Esophagus muscularis mucosa (tissue), 3 donors: ENCODE measurements around the gene REXO4.

Experiments
- POLR2A ChIP-seq: fragments of 450-650 bp; IDR thresholded peaks from one replicate; pipeline ENCODE4 v1.6.1; 2017; ENCODE audit warnings: antibody characterized with exemption, moderate library complexity, mild to moderate bottlenecking, low read depth
- TF ChIP-seq, protein P1 (sequence below), 3 experiments: fragments of 200-600 bp in 2 of 3; fragments of 450-650 bp in 1 of 3; sonication (generic) in 2 of 3; IDR thresholded peaks; one replicate each; pipeline ENCODE4 v1.5.1; 2017 to 2019; ENCODE audit warnings: antibody characterized with exemption in 3 of 3, mild to moderate bottlenecking in 2 of 3, moderate library complexity in 1 of 3

DNA sequence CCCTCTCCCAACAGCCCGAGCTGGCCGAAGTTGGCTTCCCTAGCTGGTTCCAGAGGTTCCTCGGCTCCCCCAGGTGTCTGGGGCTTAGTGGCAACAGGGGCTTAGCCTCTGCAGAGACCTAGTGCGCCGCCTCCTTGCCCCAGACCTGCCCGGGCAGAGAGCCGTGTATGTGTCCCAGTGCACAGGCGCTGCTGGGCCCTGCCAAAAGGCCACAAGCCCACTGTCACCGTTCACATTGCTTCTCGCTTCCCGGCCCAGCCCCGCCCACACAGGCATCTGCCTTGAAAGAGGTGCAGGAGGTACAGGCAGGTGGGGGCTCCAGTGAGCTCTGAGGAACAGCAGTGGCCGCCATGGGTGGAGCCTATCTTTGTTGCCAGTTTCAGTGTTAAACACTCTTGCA is 39.4 kb upstream of the REXO4 start:
- TF ChIP-seq POLR2A, result no peak
- TF ChIP-seq, protein P1, sequence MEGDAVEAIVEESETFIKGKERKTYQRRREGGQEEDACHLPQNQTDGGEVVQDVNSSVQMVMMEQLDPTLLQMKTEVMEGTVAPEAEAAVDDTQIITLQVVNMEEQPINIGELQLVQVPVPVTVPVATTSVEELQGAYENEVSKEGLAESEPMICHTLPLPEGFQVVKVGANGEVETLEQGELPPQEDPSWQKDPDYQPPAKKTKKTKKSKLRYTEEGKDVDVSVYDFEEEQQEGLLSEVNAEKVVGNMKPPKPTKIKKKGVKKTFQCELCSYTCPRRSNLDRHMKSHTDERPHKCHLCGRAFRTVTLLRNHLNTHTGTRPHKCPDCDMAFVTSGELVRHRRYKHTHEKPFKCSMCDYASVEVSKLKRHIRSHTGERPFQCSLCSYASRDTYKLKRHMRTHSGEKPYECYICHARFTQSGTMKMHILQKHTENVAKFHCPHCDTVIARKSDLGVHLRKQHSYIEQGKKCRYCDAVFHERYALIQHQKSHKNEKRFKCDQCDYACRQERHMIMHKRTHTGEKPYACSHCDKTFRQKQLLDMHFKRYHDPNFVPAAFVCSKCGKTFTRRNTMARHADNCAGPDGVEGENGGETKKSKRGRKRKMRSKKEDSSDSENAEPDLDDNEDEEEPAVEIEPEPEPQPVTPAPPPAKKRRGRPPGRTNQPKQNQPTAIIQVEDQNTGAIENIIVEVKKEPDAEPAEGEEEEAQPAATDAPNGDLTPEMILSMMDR (IDR thresholded peaks at IDR 0.05), result no peak
